ENCODE data around the gene SEC22A.

The SEC22A gene

DNA sequence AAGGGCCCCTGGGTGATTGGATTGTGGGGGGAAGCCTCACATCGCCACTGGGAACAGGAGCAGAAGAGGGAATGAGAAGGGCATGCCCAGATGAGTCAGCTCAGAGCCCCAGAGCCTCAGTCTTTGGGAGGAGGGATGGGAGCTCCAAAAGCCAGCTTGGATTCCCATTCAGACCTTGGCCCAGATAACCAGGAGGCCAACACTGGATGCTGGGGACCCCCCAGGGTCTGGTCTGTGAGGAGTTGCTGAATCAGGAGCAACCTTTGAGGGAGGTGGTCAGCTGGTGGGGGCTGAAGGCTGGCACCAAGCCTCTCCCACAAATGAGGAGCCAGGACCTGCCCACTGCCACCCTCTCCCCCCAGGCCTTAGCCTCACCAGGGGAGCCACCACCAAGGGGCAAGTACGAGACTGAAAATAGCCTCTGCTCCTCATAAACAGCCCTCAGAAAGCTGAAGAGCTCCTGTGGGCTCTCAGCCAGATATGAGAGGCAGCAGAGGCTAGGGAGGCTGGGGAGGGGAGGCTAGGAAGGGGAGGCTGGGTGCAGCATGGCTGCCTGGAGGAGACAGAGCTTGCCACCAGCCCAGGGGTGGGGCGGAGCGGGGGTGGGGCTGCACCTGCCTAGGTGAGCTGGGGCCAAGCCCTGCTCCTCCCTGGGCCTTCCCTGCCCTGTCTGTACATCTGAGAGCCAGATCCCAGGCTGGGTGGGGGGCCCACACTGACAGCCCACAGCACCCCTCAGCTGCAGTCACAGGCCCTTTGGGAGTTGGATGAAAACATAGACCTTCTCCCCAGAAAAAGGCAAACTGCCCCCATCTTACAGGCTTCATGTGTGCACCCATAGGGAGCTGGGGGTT is 99.8 kb downstream of the SEC22A start:
- DNase-seq (ENCODE audit: low read depth in 2 of 3, low spot score in 1 of 3), result no peak

DNA sequence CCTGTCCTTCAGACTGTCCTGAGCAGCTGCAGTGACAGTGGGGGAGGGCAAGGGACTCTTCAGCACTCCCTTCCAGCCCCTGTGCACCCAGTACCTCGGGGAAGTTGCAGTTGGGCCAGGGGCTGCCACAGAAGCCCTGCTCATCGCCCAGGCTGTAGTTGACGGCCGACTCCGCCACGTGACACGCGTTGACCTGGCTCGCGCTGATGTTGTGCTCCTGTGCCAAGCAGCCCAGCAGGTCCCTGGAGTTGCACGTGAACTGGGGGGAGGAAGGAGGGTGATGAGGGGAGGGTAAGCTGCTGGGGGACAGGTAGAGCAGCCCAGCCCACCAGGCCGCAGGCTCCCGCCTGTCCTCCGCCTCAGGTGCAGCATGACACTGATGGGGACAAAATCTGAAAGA is 101.2 kb downstream of the SEC22A start:
- no peak for DNase-seq (ENCODE audit: low read depth in 2 of 3, low spot score in 1 of 3)

DNA sequence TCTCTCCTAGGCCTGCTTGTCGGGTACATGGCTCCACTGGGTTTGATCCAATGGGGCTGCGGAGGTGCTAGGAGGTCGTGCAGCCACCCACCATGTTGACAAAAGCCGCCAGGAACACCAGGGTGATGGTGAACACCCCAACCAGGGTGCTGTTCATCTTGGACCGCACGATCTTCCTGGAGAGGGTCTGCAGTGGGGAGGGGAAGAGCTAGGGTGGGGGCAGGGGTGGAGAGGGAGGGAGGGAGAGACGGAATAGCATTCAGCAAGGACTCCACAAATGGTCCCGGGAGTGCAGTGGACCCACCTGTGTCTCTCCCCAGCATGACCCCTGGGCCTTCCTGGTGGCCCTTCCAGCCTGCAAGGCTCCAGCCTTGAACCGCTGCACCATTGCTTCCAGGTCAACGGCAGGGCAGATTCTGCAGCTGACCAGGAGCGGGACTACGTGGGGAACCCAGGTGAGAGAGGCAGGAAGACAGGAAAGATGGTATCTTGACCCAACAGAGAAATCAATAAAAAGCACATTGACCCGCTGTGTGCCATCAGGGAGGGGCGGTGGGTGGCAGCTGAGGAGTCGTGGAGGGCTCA is 102.3 kb downstream of the SEC22A start:
- no peak for DNase-seq (ENCODE audit: low read depth in 2 of 3, low spot score in 1 of 3)

DNA sequence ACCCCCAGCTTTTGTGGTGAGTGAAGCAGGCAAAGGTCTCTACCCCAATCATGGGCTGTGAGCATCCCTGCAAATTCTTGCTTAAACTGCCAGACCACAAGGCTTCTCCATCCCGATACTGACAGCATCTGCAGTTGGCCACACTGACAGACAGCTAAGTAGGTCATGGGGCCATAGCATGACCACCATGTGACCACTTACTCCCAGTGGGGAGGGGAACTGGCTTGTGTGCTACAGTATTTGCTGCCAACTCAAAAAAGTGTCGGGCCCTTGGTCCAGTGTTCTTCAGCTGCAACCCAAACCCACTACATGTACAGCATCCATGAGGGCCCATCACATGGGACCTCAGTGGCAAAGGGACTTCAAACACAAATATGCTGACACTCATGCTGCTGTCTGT is 103.4 kb downstream of the SEC22A start:
- no peak for DNase-seq (ENCODE audit: low read depth in 2 of 3, low spot score in 1 of 3)

DNA sequence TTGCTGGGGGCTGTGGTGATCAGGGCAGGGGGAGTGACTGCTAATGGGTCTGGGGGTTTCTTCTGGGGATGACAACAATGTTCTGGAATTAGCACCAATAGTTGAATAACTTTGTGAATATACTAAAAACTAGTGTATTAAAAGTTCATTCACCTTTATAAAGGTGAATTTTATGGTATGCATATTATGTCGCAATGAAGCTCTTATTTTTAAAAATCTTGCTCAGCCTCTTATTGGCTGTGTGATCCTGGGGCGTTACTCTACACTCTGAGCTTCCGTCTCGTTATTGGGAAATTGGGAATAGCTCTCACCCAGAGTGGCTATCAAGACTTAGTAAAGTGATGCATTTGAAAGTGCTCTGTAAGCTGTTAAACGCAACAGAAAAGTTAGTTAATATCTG is 105.3 kb downstream of the SEC22A start:
- no peak for DNase-seq (ENCODE audit: low read depth in 2 of 3, low spot score in 1 of 3)

DNA sequence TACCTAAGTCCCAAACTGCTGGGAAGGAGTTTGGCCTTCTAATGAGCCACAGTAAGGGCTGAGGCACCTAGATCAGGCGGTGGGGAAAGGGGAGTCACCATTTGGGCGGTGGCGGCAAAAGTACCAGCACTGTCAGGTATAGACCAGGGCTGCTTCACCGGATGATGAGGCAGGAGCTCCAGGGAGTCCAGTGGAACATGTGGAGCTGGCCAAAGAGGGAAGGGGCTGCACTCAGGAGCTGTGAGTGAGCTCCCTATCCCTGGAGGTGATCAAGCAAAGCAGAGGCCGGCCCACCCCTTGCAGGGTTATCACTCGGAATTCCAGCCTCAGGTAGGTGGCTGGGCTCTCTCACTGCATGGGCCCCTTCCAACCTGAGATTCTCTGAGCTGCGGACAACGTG is 108.4 kb downstream of the SEC22A start:
- DNase-seq (ENCODE audit: low read depth in 2 of 3, low spot score in 1 of 3), result no peak

DNA sequence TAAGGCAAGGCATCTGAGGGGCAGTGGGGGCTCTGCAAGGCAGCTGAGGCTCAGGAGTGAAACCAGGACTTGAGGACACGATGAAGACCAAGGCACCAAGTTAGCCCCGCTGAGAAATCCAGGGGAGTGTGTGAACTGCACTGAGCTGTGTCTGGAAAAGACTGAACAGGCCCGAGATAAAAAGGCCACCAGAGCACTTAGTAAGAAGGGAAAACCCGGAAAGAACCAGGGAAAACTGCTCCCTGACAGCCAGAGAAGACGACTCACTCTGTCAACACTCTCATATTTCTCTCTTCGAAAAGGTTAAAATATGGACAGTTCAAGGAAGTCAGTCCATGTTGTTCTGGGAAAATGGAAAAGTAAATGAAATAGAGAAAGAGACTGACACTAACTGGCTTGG is 109.0 kb downstream of the SEC22A start:
- DNase-seq (ENCODE audit: low read depth in 2 of 3, low spot score in 1 of 3), result no peak

DNA sequence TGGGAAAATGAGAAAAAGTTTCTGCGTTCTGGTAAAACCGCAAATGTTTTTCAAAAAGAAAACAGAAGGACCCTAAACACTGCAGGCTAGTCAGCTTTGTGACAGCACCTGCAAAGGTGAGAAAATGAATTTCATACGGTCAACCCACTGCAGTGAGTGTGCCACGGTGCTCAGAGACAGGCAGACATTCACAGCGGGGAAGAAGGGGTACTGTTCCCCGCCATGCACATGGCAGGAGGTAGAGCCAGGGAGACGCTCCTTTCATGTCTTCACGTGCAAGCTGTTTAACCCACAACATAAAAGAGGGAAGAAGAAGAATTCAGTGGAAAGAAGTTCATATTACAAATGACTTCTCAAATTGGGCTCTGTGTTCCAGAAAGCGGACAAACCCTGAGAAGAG is 109.5 kb downstream of the SEC22A start:
- no peak for DNase-seq (ENCODE audit: low read depth in 2 of 3, low spot score in 1 of 3)

DNA sequence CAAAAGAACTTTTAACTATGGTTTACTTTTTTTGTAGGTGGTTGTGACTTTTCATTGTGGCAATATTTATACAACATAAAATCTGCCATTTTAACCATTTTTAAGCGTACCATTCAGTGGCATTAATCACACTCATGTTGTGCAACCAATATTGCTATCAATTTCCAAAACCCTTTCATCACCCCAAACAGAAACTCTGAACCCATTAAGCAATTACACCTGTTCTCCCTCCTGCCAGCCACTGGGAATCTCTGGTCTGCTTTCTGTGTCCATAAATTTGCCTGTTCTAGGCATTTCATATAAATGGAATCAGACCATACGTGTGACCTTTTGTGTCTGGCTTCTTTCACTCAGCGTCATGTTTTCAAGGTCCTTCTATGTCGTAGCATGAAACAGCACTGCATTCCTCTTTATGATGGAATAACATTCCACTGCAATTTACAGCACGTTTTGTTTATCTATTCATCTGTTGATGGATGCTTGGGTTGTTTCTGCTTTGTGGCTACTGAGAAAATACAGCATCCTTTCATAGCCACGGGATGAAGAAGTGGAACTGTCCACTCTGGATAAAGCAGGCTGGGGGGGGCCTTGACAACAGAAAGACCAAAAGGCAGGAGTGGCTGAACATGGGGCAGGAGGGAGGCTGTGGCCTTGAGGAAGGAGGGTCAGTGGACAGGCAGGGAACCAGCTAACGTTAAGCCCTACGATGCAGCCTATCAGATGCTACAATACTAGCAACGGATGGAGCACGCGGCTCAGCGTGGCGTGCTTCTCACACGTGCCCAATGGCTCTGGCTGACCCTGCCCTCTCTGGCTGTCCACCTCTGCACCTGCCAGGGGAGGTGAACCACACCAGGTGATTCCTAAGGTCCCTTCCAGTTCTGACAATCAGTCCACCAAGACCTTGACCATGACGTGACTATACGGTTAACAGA is 110.9 kb downstream of the SEC22A start:
- DNase-seq (ENCODE audit: low read depth in 2 of 3, low spot score in 1 of 3), result no peak

DNA sequence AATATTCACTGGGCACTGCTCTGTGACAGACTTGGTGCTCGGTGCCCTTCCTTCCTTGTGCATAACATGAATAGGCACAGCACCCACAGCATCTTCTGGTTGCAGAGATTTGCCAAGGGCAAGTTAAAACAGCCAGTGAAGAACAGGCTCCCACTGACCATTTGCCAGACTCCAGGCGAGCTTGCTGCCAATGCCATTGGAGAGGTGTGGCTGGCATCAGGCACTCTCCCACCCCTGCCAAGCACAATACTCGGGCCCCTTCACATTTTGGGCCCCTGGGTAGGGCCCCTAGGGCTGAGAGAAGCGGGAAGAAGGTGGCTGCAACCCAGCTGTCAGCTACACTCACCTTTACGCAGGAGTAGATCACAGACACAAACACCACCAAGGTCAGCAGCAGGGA is 112.1 kb downstream of the SEC22A start:
- no peak for DNase-seq (ENCODE audit: low read depth in 2 of 3, low spot score in 1 of 3)

DNA sequence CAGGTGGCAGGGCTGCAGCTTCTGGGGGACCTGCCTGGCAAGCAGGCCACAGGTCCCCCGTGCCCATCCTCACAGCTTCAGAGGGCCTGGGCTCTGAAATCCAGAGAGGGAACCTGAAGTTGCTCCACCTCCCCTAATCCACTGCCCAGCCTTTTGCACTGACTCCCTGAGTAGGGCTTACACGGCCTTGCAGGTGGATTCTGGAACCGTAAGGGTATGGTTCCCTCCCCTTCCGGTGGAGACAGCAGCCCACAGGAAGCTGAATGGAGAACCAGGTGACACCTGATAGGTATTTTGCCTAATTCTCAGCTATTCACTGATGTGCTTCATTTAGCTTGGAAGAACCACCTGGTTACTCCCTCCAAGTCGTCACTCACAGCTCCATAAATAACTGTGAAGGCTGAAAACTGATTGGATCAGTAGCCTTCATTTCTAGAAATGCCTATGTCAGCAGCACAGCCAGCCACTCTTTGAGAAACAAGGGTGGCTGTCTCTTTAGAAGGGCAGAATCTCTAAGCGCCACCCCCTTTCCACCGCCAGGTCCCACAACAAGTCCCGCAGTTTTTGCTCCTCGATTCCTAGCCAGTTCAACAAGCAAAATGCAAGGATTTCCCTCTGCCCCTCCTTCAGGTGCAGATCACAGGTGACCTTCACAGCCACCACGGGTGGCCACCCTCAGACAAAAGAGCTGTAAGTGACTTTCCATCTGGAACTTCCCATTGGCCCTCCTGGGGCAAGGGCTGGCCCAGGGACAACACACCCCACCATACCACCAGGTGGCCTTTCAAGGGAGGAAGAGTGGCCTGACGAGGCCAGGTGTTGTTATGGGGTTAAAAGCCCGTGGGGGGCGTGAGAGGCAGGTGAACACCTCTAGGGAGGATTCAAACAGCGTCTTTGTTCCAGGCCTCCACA is 112.9 kb downstream of the SEC22A start:
- DNase-seq (ENCODE audit: low read depth in 2 of 3, low spot score in 1 of 3), result no peak

DNA sequence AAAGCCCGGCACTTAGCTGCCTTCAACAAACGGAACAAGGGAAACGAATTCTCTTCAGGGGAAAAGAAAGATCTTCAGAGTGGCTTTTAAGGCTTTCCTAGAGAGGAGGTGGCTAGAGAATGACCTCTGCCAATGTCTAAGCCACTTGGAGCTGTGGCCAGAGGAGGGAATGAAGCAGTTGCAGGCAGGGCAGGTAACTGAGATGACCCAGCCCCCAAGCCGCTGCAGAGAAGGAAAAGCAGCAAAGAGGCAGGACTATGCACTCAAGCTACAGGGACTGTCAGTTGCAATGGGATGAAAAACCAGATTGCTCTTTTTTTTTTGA is 113.5 kb downstream of the SEC22A start:
- no peak for DNase-seq (ENCODE audit: low read depth in 2 of 3, low spot score in 1 of 3)

DNA sequence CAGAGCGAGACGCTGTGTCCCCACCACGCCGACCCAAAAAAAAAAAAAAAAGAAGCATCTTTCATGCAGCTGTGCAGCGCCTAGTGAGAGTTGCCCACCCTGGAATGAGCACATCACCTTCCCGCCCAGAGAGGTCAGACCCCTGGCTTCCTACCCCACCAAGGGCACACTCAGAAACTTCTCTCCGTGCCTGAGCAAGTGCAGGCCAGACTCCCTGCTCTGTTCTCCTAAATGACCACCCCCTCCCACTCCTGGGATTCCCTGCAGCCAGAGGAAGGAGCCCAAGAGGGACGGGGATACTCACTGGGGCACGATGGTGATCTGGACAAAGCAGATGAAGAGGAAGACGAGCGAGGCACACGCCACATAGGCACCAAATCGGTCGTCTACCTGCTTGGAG is 116.0 kb downstream of the SEC22A start:
- DNase-seq (ENCODE audit: low read depth in 2 of 3, low spot score in 1 of 3), result no peak

DNA sequence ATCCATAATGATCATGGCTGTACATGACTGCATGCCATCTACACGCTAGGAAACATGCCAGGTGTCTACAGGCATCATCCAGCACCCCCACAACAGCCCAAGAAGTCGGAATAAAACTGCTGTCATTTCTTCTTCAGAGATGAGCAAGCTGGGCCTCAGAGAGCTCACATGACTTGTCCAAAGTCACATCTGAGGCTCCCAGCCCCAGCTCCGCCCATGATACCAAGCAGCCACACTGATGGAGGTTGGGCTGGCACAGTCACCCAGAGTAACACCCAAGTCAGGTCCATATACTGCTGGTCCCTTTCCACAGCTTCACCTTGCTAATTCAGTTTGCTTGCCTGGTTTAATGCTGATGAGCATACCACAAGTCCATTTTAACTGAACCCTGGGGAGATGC is 116.6 kb downstream of the SEC22A start:
- no peak for DNase-seq (ENCODE audit: low read depth in 2 of 3, low spot score in 1 of 3)

DNA sequence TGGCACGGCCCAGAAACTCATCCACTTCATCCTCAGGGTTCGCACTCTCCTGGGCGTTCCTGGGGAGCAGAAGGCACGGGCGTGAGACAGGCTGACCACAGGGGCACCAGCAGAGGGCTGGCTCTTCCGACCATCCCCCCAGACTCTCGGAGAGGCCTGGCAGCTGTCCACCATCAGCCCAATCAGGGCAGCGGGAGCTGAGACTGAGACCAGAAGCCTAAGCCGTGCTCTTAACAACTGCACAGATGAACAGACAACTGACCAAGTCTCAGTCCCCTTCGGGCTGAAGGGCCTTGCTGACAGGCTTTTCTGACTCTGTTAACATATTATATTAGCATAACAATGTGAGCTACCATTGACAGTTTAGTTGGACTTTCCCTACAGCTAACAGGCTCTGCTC is 118.0 kb downstream of the SEC22A start:
- no peak for DNase-seq (ENCODE audit: low read depth in 2 of 3, low spot score in 1 of 3)

DNA sequence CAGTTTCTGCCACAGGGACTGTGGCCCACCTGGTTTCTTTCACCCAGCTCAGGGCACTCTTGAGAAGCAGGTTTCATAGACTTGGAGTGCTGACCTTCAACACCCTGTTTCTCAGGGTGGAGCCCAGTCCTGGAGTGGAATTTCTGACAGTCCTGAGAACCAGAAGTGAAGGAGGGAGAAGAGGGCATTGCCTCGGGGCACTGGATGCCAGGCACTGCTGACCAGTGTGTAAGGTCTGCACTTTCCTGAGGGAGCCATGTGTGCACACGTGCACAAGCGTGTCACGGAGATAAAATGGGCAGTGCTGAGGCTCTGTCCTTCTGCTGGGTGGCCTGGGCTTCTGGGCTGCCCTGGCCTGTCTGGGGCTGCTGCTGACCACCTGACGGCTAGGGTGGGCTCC is 118.5 kb downstream of the SEC22A start:
- DNase-seq (ENCODE audit: low read depth in 2 of 3, low spot score in 1 of 3), result no peak

DNA sequence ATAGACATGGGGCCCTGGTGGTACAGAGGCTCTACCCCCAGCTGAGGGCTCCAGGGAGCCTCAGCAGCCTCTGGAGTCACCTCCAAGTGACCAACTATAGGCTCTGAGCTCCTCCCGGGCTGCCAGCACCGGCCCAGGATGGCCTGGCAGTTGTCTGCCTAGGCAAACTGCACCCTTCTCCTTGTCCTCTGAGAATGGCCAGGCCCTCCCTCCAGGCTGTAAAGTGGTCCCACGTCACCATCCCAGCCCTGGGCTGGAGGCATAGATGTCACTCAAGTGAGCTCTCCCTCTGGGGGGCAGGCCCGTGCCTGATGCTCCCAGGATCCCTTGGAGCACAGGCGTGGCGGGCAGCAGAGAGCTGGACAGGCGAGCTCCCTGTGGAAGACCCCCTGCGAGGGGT is 120.1 kb downstream of the SEC22A start:
- DNase-seq (ENCODE audit: low read depth in 2 of 3, low spot score in 1 of 3), result no peak

DNA sequence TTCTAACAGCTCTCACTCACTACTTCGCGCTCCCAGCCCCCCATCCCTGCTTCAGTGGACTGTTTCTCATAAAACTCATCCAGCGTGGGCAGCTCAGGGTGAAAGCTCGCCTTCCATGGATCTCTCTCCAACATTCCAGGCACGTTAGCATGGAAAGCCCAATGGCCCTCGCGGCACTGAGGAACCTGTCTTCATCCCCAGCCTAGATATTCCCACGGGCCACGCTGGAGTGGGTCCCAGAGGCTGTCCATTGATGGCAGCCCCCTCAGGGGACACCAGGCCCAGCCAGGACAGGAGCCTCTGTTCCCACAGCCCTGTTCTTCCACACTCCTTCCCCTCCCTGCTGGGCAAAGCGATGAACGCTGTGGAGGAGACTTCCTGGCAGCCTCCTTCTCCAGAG is 121.1 kb downstream of the SEC22A start:
- no peak for DNase-seq (ENCODE audit: low read depth in 2 of 3, low spot score in 1 of 3)

Measured in stimulated activated CD4-positive, alpha-beta T cell treated with anti-CD3 and anti-CD28 coated beads, Interleukin-12 subunit alpha, Interleukin-12 subunit beta, amount 100 ng/mL, for 48 hours (primary cell).